Smooth muscle cell (in vitro differentiated cells): ENCODE measurements around the gene CDH4. TPM values are rescaled to one million over a fixed set of nuclear protein-coding genes. Genes with fewer than 3 reads are reported as not detected.

ENCODE experiments used
- DNase-seq: peaks from one replicate; lab custom pipeline; 2025; ENCODE audit not compliant: unreplicated experiment; lab: John Stamatoyannopoulos, UW
- H2AFZ ChIP-seq: fragments of 200-600 bp; sonication (generic); 2 replicates; pipeline ENCODE4 v1.6.0; 2016; ENCODE audit warnings: antibody characterized with exemption, low read depth, mild to moderate bottlenecking
- H3F3A ChIP-seq: fragments of 200-600 bp; sonication (generic); 2 replicates; pipeline ENCODE4 v1.6.0; 2017; ENCODE audit warnings: antibody characterized with exemption, low read depth
- H3K27ac ChIP-seq: fragments of 200-600 bp; sonication (generic); 2 replicates; pipeline ENCODE4 v1.5.1; 2016; ENCODE audit warnings: low read depth, mild to moderate bottlenecking
- H3K27me3 ChIP-seq: fragments of 200-600 bp; sonication (generic); 2 replicates; pipeline ENCODE4 v1.6.1; 2016; ENCODE audit warnings: low read depth, mild to moderate bottlenecking
- H3K36me3 ChIP-seq: fragments of 200-600 bp; sonication (generic); 2 replicates; pipeline ENCODE4 v1.5.1; 2016; ENCODE audit warnings: low read depth
- H3K4me1 ChIP-seq: fragments of 200-600 bp; sonication (generic); 2 replicates; pipeline ENCODE4 v1.5.1; 2016; ENCODE audit warnings: low read depth
- H3K4me2 ChIP-seq: fragments of 200-600 bp; sonication (generic); 2 replicates; pipeline ENCODE4 v1.6.0; 2016; ENCODE audit warnings: mild to moderate bottlenecking
- H3K4me3 ChIP-seq: fragments of 200-600 bp; sonication (generic); 2 replicates; pipeline ENCODE4 v1.5.1; 2016; ENCODE audit warnings: mild to moderate bottlenecking
- H3K79me2 ChIP-seq: fragments of 200-600 bp; sonication (generic); 2 replicates; pipeline ENCODE4 v1.6.0; 2016; ENCODE audit warnings: low read depth, mild to moderate bottlenecking
- H3K9ac ChIP-seq: fragments of 200-600 bp; sonication (generic); 2 replicates; pipeline ENCODE4 v1.6.0; 2016; ENCODE audit warnings: low read depth
- H3K9me3 ChIP-seq: fragments of 200-600 bp; sonication (generic); replicated peaks from 2 replicates; pipeline ENCODE4 v1.5.1; 2016; ENCODE audit warnings: low read depth
- H4K20me1 ChIP-seq: fragments of 200-600 bp; sonication (generic); 2 replicates; pipeline ENCODE4 v1.6.0; 2016; ENCODE audit warnings: low read depth
- WGBS: methylation state at CpG from one replicate; pipeline ENCODE4 v1.1.7; 2016; ENCODE audit warnings: low lambda C conversion rate; 5-methylcytosine and 5-hydroxymethylcytosine counted together
- polyA plus RNA-seq: library from polyadenylated mRNA; unstranded; fragments of >200 nt; fragmentation: Nextera tagmentation; extraction: Ambion mirVana; gene quantifications from 2 replicates; pipeline ENCODE4 v1.2.1, GENCODE V29; 2016
- total RNA-seq: library from RNA; depleted of rRNA; stranded (reverse); fragments of >200 nt; gene quantifications from 2 replicates; pipeline ENCODE4 v1.2.3, GENCODE V29; 2014
- TF ChIP-seq, protein P1 (sequence below): fragments of 200-600 bp; sonication (generic); IDR thresholded peaks from 2 replicates; pipeline ENCODE4 v1.5.1; 2017; ENCODE audit warnings: borderline replicate concordance, mild to moderate bottlenecking, antibody characterized with exemption; ENCODE audit not compliant: insufficient read depth, poor library complexity, severe bottlenecking

The CDH4 gene
- total and polyA plus RNA-seq, 2 experiments from 2014 or later, result 0.03 to 0.04 TPM

DNA sequence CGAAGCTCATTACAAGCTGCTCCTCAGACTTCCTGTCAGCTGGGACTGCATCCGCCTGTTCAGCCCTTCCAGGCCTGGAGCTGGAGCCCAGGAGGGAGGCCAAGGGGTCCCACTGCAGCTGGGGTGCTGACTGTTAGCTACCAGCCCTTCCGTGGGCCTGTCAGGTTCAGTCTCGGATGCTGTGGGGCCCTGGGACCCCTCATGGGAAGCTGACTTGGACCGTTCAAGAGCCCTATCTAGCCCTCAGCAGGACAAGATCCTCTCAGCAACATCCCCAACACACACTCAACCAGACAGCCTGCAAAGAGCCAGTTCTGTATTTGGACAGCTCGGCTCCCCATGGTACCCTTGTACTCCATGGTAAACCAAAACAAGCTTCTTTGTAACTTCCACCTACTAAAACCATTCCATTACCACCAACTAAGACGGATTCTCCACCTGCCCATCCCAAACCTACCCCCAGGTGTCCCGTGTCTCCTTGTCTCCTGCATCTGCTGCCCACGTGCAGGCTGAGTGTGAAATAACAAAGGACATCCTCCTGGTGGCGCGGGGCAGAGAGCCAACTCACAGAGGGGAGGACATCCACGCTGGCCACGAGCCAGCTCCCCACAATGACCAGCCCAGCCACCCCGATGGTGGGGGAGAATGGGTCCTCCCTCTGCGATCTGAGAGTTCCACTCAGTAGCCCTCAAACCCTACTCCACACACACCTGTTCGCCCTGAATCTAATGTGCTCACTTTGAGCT is 702.4 kb downstream of the CDH4 start:
- Histone ChIP-seq H3K27ac (no peak overlapping the region), H3K36me3 (no peaks in the 10 kb centered on the region), H3K4me3 (no peak overlapping the region), H4K20me1 (no peaks in the 10 kb centered on the region), H3F3A (no peaks in the 10 kb centered on the region), H3K9me3 (no peaks in the 10 kb centered on the region), H3K79me2 (no peaks in the 10 kb centered on the region), H3K27me3 (no peaks in the 10 kb centered on the region), H3K4me1 (no peaks in the 10 kb centered on the region), H3K4me2 (no peak overlapping the region), H2AFZ (no peak overlapping the region), H3K9ac (no peak overlapping the region)
- no peak for DNase-seq
- 80% methylated on average over 16 of the region's 16 CpGs for WGBS
- TF ChIP-seq, protein P1, sequence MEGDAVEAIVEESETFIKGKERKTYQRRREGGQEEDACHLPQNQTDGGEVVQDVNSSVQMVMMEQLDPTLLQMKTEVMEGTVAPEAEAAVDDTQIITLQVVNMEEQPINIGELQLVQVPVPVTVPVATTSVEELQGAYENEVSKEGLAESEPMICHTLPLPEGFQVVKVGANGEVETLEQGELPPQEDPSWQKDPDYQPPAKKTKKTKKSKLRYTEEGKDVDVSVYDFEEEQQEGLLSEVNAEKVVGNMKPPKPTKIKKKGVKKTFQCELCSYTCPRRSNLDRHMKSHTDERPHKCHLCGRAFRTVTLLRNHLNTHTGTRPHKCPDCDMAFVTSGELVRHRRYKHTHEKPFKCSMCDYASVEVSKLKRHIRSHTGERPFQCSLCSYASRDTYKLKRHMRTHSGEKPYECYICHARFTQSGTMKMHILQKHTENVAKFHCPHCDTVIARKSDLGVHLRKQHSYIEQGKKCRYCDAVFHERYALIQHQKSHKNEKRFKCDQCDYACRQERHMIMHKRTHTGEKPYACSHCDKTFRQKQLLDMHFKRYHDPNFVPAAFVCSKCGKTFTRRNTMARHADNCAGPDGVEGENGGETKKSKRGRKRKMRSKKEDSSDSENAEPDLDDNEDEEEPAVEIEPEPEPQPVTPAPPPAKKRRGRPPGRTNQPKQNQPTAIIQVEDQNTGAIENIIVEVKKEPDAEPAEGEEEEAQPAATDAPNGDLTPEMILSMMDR, result no peak

DNA sequence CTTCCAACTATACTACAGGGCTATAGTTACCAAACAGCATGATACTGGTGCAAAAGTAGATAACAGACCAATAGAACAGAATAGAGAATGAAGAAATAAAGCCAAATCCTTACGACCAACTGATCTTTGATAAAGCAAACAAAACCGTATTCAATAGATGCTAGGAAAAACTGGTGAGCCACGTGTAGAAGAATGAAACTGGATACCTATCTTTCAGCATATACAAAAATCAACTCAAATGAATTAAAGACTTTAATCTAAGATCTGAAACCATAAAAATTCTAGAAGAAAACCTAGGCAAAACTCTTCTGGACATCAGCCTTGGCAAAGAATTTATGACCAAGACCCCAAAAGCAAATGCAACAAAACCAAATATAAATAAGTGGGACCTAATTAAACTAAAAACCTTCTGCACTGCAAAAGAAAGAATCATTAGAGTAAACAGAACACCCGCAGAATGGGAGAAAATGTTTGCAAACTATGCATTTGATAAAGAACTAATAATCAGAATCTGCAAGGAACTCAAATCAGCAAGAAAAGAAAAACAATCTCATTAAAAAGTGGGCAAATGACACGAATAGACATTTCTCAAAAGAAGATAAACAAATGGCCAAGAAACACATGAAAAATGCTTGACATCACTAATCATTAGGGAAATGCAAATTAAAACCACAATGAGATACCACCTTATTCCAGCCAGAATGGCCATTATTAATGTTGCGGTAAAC is 703.8 kb downstream of the CDH4 start:
- H3K79me2 ChIP-seq, result no peaks in the 10 kb centered on the region
- H2AFZ ChIP-seq, result no peak overlapping the region
- H3K9ac ChIP-seq, result no peak overlapping the region
- H3K4me2 ChIP-seq, result no peak overlapping the region
- H3K27ac ChIP-seq, result no peak overlapping the region
- H3K9me3 ChIP-seq, result no peaks in the 10 kb centered on the region
- DNase-seq, result no peak
- TF ChIP-seq, protein P1, result no peak
- H3K36me3 ChIP-seq, result no peaks in the 10 kb centered on the region
- no peaks in the 10 kb centered on the region for H3K4me1 ChIP-seq
- H3K27me3 ChIP-seq, result no peaks in the 10 kb centered on the region
- H3K4me3 ChIP-seq, result no peak overlapping the region
- WGBS, result 87% methylated on average over 6 of the region's 6 CpGs
- H4K20me1 ChIP-seq, result no peaks in the 10 kb centered on the region
- no peaks in the 10 kb centered on the region for H3F3A ChIP-seq

DNA sequence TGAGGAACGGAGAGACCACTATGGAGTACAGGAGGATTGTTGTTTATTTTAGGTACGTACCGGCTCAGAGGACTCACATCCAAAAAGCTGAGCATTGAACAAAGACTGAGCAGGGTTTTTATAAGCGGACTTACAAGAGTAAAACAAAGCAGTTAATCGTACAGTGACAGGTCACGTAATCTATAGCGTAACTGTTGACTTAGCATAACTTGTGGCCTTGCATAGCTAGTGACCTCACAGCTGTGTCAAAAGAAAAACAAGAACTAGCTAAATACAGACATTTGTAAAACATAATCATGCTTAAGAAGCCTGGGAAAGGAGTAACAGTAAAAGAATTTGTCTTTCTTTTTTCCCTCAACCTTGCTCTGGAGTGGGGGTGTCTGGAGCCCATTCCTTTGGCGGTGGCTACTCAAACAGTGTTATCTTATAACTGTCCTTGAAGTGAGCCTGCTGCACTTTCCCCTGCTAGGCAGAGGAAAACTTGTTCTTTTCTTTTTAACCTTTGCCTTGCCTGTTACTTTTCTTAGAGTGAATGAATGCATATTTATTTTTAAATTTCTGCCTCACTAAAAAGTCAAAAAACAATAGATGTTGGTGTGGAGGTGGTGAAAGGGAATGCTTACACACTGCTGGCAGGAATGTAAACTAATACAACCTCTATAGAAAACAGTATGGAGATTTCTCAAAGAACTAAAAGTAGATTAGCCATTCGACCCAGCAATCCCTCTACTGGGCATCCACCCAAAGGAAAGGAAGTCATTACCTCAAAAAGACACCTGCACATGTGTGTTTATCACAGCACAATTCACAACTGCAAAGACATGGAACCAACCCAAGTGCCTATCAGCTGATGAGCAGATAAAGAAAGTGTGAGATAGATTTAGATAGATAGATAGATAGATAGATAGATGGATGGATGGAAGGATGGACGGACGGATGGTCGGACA is 704.6 kb downstream of the CDH4 start:
- H3K4me2 ChIP-seq, result no peak overlapping the region
- H3K9me3 ChIP-seq, result no peaks in the 10 kb centered on the region
- no peaks in the 10 kb centered on the region for H3K36me3 ChIP-seq
- TF ChIP-seq, protein P1, result no peak
- WGBS, result 79% methylated on average over 12 of the region's 12 CpGs
- H3K79me2 ChIP-seq, result no peaks in the 10 kb centered on the region
- no peaks in the 10 kb centered on the region for H3F3A ChIP-seq
- no peaks in the 10 kb centered on the region for H4K20me1 ChIP-seq
- no peaks in the 10 kb centered on the region for H3K27me3 ChIP-seq
- H3K4me1 ChIP-seq, result no peaks in the 10 kb centered on the region
- DNase-seq, result no peak
- H3K27ac ChIP-seq, result no peak overlapping the region
- no peak overlapping the region for H2AFZ ChIP-seq
- no peak overlapping the region for H3K4me3 ChIP-seq
- H3K9ac ChIP-seq, result no peak overlapping the region
